ENCODE data around the gene WWOX. TPM values are rescaled to one million over a fixed set of nuclear protein-coding genes. Genes with fewer than 3 reads are reported as not detected.

Gene WWOX
- total RNA-seq, 1 donor from 2014 or later: 8.6 TPM

GRCh38 chr16:78832100-78832499 lies 732.6 kb downstream of the WWOX start:
- intact Hi-C loops (cut with DNase I): no loop called here
- no peak for DNase-seq (ENCODE audit: low spot score)

DNA sequence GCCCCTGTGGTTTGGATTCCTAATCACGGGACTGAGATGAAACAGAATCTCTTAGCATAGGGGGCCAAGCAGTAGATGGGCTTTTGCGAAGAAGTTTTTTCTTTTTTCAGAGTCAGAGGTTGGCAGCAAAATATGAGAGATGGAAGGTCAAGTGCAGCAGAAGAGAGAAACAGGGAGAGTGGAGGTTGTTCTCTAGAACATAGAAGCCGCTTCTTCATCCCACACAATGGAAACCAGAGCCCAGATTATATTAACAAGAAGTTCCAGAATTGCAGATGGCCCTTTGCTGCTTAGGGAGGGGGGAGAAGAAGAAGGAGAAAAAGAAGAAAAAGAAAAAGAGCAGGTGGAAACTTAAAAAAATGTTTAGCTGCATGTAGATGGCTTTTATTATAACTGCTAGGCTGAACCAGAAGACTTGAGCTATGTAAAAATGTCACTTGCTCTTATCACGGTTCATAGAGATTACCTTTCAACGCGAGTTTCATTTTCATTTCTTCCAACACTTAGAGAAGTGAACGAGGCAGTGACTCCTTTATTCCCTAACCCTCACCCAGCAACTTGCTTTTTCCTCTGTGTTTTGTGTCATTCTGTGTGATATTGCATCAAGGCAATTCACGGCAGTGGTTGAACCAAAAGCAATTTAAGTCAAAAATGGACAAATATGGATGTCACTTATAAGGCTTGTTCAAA lies 737.5 kb downstream of the WWOX start:
- DNase-seq (ENCODE audit: low spot score): no peak
- intact Hi-C loops (cut with DNase I): no loop called here

DNA sequence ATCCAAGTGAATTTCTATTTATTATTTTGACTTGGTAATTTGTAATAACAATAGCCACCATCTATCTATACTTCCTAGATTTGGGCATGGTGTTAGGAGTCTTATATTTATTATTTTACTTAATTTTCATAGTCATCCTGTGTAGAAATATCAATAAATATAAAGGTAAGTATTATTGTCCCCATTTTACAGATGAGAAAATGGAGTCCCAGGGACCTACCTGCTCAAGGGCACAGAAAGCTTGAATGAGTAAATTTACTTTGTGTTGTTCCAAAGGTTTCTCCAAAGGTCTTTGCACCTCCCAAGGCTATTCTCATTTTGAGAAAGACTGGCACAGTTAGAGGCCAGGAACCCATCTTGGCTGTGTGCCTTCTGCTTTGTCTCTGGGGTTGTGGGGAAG lies 738.3 kb downstream of the WWOX start:
- intact Hi-C loops (cut with DNase I): no loop called here
- DNase-seq (ENCODE audit: low spot score): no peak

GRCh38 chr16:78838276-78838675 lies 738.8 kb downstream of the WWOX start:
- intact Hi-C loops (cut with DNase I): no loop called here
- DNase-seq (ENCODE audit: low spot score): no peak

GRCh38 chr16:78842950-78843349 lies 743.5 kb downstream of the WWOX start:
- intact Hi-C loops (cut with DNase I): no loop called here

DNA sequence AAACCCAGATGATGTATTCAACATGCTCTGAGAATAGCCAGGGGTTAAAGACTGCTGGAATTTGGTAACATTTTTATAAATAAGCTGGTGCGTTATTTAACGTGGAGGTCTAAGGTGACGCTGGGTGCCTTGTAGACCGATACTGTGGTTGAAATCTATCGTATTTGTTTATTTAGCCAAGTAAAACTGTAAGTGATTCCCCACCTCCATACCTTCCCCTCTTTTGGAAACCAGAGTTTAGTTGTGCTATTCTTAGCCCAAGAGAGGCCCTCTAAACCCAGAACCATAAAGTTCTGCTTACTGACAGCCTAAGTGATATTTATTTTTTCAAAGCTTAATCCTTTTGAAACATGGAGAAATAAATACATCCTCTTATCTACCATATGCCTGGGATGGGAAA lies 744.5 kb downstream of the WWOX start:
- DNase-seq (ENCODE audit: low spot score): no peak
- intact Hi-C loops (cut with DNase I): no loop called here

More at GRCh38 chr16:78842950-78843349, 743.5 kb downstream of the WWOX start:
- DNase-seq (ENCODE audit: low spot score): no peak

GRCh38 chr16:78844682-78845081 lies 745.2 kb downstream of the WWOX start:
- DNase-seq (ENCODE audit: low spot score): no peak
- intact Hi-C loops (cut with DNase I): no loop called here

DNA sequence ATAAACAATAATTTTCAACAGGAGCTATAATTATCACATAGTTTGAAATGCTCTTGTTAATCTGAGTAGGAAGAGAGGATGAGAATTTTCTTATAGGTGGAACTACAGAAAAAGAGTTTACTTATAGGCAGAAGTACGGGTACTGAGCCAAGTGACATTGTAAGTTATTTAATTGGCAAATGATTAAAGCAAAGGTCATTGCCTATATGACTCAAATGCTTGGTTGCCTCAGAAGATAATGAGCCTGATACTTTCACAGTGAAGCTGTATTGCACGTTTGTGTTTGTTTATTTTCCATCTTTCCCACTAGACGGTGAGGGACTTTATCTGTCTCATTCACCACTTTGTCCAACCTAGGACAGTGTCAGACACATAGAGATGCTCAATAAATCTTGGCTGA lies 751.8 kb downstream of the WWOX start:
- DNase-seq (ENCODE audit: low spot score): no peak
- intact Hi-C loops (cut with DNase I): loop anchor here (10.0 kb wide), 1 partner anchor 336 kb away; no protein-coding TSS in a partner anchor

GRCh38 chr16:78852081-78852635 lies 752.7 kb downstream of the WWOX start:
- no peak for DNase-seq (ENCODE audit: low spot score)
- intact Hi-C loops (cut with DNase I): loop anchor here (10.0 kb wide), 1 partner anchor 337 kb away; no protein-coding TSS in a partner anchor

GRCh38 chr16:78862022-78862421 lies 762.6 kb downstream of the WWOX start:
- intact Hi-C loops (cut with DNase I): no loop called here
- no peak for DNase-seq (ENCODE audit: low spot score)

DNA sequence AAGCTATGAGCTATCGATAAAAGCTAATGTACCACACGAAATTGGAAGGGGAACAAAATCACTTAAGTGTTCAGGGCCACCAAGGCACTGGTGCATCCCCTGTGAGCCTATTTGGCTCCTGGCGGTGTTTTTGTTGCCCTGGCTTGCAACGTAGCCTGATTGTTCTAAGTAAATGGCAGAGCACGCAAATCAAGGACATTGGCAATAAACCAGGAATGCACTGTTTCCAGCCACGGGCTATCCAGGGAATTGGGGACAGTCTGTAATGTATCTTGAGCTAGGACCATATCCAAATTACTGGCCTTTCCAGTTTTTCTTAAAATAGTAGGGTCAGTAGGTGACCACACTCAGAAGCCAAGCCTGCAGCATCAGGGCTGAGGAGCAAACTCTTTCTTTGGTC lies 767.1 kb downstream of the WWOX start:
- intact Hi-C loops (cut with DNase I): no loop called here
- no peak for DNase-seq (ENCODE audit: low spot score)

GRCh38 chr16:78869492-78869891 lies 770.0 kb downstream of the WWOX start:
- intact Hi-C loops (cut with DNase I): no loop called here
- DNase-seq (ENCODE audit: low spot score): no peak

GRCh38 chr16:78871241-78871640 lies 771.8 kb downstream of the WWOX start:
- intact Hi-C loops (cut with DNase I): no loop called here
- DNase-seq (ENCODE audit: low spot score): no peak

DNA sequence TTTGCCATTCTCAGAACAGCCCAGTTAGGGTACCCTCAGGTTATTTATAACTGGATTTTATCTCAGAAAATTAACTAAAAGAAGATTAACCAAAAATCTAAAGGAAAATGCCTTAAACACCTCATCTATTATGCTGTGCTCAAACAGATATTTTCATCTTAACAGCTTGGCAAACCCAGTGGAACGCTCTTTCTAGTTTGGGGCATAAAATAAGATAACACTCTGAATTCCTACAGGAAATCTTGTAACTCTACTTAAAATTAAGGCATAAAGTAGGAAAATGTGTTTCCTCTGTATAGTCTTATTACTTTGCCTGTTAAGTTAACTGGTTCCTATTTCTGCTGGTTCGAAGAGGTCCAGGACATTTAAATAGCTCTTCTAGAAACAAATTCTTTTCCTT lies 777.2 kb downstream of the WWOX start:
- DNase-seq (ENCODE audit: low spot score): no peak
- intact Hi-C loops (cut with DNase I): no loop called here

DNA sequence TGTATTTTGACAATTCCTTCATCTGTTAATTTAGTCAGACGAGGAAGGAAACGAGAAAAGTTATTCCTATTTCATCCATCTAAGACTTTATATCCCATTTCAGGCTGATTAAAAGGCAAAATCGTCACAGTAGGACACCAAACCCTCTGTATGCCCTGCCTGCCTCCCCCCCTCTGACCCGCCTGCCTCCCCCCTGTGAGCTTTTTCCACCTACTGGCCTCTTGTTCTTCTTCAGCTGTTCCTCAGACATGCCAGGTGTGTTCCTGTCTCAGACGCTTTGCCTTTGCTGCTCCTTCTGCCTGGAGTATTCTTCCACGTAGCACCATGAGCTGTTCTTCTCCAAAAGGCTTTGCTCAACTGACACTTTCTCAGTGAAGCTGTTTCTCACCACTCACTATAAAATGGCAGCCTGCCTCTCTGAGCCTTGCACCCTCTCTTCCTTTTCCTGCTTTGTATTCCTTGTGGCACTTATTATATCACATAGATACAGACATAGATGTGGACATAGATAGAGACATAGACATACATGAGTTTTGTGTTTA lies 777.7 kb downstream of the WWOX start:
- DNase-seq (ENCODE audit: low spot score): no peak

DNA sequence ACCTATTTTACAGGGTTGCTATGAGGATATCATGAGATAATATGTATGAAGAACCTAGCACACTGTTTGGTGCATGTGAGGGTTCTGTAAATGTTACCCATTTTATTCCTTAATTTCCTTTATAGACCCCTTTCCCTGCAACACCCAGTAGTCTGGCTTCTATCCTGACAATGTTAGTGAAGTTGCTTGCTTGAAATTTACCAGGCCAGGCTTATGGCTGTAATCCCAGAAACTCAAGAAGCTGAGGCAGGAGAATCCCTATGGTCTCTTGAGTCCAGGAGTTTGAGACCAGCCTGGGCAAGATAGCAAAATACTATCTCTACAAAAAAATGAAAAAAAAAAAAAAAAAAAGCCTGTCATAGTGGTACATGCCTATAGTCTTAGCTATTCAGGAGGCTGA lies 779.1 kb downstream of the WWOX start:
- intact Hi-C loops (cut with DNase I): no loop called here
- DNase-seq (ENCODE audit: low spot score): no peak

More for the DNA sequence above, 777.7 kb downstream of the WWOX start:
- intact Hi-C loops (cut with DNase I): no loop called here

DNA sequence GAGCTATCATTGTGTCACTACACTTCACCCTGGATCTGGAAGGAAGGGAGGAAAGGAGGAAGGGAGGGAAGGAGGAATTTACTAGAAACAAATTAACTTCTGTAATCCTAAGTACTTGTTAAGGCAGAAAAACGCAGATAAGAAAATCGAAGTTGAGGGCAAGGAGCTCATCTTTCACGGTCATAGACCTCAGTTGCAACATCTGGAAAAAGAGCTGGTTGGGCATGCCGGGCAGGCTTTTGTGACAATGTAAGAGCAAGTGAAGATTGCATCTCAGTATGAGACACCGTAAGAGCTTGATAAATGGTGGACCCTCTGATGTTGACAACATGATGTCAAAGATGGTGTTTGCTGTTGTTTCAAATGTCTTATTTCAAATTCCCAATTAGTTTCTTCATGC lies 779.6 kb downstream of the WWOX start:
- no peak for DNase-seq (ENCODE audit: low spot score)
- intact Hi-C loops (cut with DNase I): no loop called here

- no peak for DNase-seq (ENCODE audit: low spot score)
- intact Hi-C loops (cut with DNase I): no loop called here
These were observed 782.7 kb downstream of the WWOX start for GRCh38 chr16:78882150-78882549.

GRCh38 chr16:78882751-78883150 lies 783.3 kb downstream of the WWOX start:
- no peak for DNase-seq (ENCODE audit: low spot score)

DNA sequence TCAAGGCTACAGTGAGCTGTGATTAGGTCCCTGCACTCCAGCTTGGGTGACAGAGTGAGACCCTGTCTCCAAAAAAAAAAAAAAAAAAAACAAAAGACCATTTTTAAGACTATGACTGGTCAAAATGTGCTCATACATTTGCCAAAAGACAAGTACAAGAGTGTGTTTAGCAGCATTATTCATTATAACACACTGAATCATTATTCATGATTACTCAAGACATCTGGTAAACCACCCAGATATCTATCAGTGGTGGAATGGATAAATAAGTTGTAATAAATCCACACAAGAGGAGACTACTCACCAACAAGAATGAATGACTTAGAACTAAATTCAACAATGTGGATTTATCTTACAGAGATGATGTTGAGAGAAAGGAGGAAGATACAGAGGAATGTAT lies 784.8 kb downstream of the WWOX start:
- no peak for DNase-seq (ENCODE audit: low spot score)
- intact Hi-C loops (cut with DNase I): no loop called here

More at GRCh38 chr16:78882751-78883150, 783.3 kb downstream of the WWOX start:
- intact Hi-C loops (cut with DNase I): no loop called here

- no peak for DNase-seq (ENCODE audit: low spot score)
- intact Hi-C loops (cut with DNase I): no loop called here
These were observed 789.9 kb downstream of the WWOX start for GRCh38 chr16:78889346-78889745.
